HepG2 (cell line): ENCODE measurements around the gene ACSL6. TPM values are rescaled to one million over a fixed set of nuclear protein-coding genes. Genes with fewer than 3 reads are reported as not detected.

Experiments
- ATAC-seq: fragments of 200-7000 bp; cut with Tn5 transposase; 3 replicates; pipeline ENCODE4 v1.9.1; 2020; ENCODE audit warnings: mild to moderate bottlenecking, moderate library complexity
- BruUV-seq: library from RNA; stranded (reverse); fragments of 400-500 nt; replicated peaks from 2 replicates; lab custom pipeline; 2021; lab: Mats Ljungman, UMichigan
- CTCF ChIA-PET: fragments of 300-600 bp; formaldehyde crosslinking; extraction: SDS; loops from one replicate; lab custom pipeline; 2021; ENCODE audit warnings: low total read pairs, inconsistent platforms, low intra/inter-chr PET ratio; lab: Yijun Ruan, JAX
- POLR2A ChIA-PET: fragments of 350-600 bp; sonication (Branson Sonifier 250); formaldehyde crosslinking; loops from one replicate; lab custom pipeline; 2020; ENCODE audit warnings: antibody characterized with exemption, inconsistent platforms; lab: Yijun Ruan, JAX
- DNase-seq: peaks from one replicate; pipeline ENCODE4 v3.0.0-alpha.2; 2015; ENCODE audit warnings: low spot score
- FAIRE-seq: peaks from 3 replicates; lab custom pipeline; 2011; peaks lifted over from hg19 to GRCh38; lab: Jason Lieb, UNC
- H2AFZ ChIP-seq: one replicate; pipeline ENCODE4 v1.6.1; 2011; ENCODE audit warnings: low read length, inconsistent platforms
- H3K27ac ChIP-seq: fragments of 300-600 bp; 3 replicates; pipeline ENCODE4 v1.8.0; 2011; ENCODE audit warnings: mixed run types, mild to moderate bottlenecking, mixed read lengths, low read length, inconsistent platforms; ENCODE audit not compliant: insufficient read depth; ENCODE audit errors: extremely low read length
- H3K27me3 ChIP-seq, 2 experiments: fragments of 200-600 bp in 1 of 2; 2 replicates in 1 of 2; 3 replicates in 1 of 2; pipeline versions ENCODE4 v1.6.0 to v1.8.0; 2011; ENCODE audit warnings: low read length in 2 of 2, mild to moderate bottlenecking in 2 of 2, moderate library complexity in 2 of 2, inconsistent platforms in 1 of 2; ENCODE audit not compliant: insufficient read depth in 2 of 2, control insufficient read depth in 1 of 2
- H3K36me3 ChIP-seq, 2 experiments: fragments of 200-600 bp in 1 of 2; replicated peaks in 1 of 2; 2 replicates in 1 of 2; 3 replicates in 1 of 2; pipeline versions ENCODE4 v1.5.1 to v1.8.0; 2011; ENCODE audit warnings: low read length in 2 of 2, inconsistent platforms in 1 of 2; ENCODE audit not compliant: insufficient read depth in 2 of 2, control insufficient read depth in 1 of 2
- H3K4me1 ChIP-seq: 2 replicates; pipeline ENCODE4 v1.5.1; 2012; ENCODE audit warnings: low read length, inconsistent platforms; ENCODE audit not compliant: insufficient read depth
- H3K4me2 ChIP-seq: 2 replicates; pipeline ENCODE4 v1.6.0; 2011; ENCODE audit warnings: low read depth, low read length, inconsistent platforms
- H3K4me3 ChIP-seq, 3 experiments: fragments of 200-600 bp in 1 of 3; sonication (generic), shearing (Covaris generic) in 1 of 3; replicated peaks in 1 of 3; 2 replicates each; pipeline ENCODE4 v1.5.1; 2011 to 2016; ENCODE audit warnings: low read length in 3 of 3, inconsistent platforms in 2 of 3, low read depth in 2 of 3, mild to moderate bottlenecking in 2 of 3, control low read depth in 1 of 3, mixed read lengths in 1 of 3; ENCODE audit not compliant: insufficient read depth in 1 of 3
- H3K79me2 ChIP-seq: one replicate; pipeline ENCODE4 v1.6.1; 2011; ENCODE audit warnings: low read length, inconsistent platforms; ENCODE audit not compliant: insufficient read depth
- H3K9ac ChIP-seq: 2 replicates; pipeline ENCODE4 v1.6.0; 2011; ENCODE audit warnings: mild to moderate bottlenecking, low read depth, low read length, inconsistent platforms; ENCODE audit not compliant: insufficient read depth
- H3K9me3 ChIP-seq: 2 replicates; pipeline ENCODE4 v1.5.1; 2012; ENCODE audit warnings: mild to moderate bottlenecking, low read length
- H4K20me1 ChIP-seq: 2 replicates; pipeline ENCODE4 v1.6.0; 2011; ENCODE audit warnings: inconsistent platforms, mild to moderate bottlenecking, low read length, moderate library complexity; ENCODE audit not compliant: insufficient read depth
- ARNTL ChIP-seq: sonication (generic); formaldehyde crosslinking; IDR thresholded peaks from 2 replicates; pipeline ENCODE4 v1.4.0; 2020; ENCODE audit warnings: mild to moderate bottlenecking, missing genetic modification reagents
- NFYC ChIP-seq: IDR thresholded peaks from 2 replicates; pipeline ENCODE4 v1.6.1; 2016; ENCODE audit warnings: missing genetic modification reagents, missing compliant biosample characterization
- PHB2 ChIP-seq: fragments of 450-650 bp; IDR thresholded peaks from 2 replicates; pipeline ENCODE4 v1.6.1; 2018; ENCODE audit not compliant: partially characterized antibody
- ZNF564 ChIP-seq: sonication (generic); formaldehyde crosslinking; IDR thresholded peaks from 2 replicates; pipeline ENCODE4 v1.8.1; 2023; ENCODE audit warnings: mild to moderate bottlenecking, missing genetic modification reagents
- ZNF773 ChIP-seq: sonication (generic); formaldehyde crosslinking; IDR thresholded peaks from 2 replicates; pipeline ENCODE4 v1.4.0; 2020; ENCODE audit warnings: missing genetic modification reagents, borderline replicate concordance
- WGBS: methylation state at CpG from one replicate; pipeline ENCODE4 v1.1.6; 2017; ENCODE audit warnings: low lambda C conversion rate; 5-methylcytosine and 5-hydroxymethylcytosine counted together
- in situ Hi-C: cut with HindIII; loops from 2 replicates; pipeline ENCODE4 v1.10.0; 2017; ENCODE audit warnings: low pct_unique_long_range_greater_than_20kb; ENCODE audit not compliant: extremely low pct_ligation_motif_present
- intact Hi-C: fragments of 100-400 bp; cut with micrococcal nuclease; formaldehyde crosslinking; loops from one replicate; pipeline ENCODE4 v1.10.0; 2022; ENCODE audit not compliant: unreplicated experiment
- polyA plus RNA-seq, 8 experiments: library from polyadenylated mRNA; depleted of rRNA in 3 of 8; stranded (reverse) in 7 of 8; unstranded in 1 of 8; fragments of >200 nt; fragmentation: Illumina TruSeq in 4 of 8; extraction: Trizol in 4 of 8; gene quantifications; 2 replicates each; pipeline versions ENCODE4 v1.2.1 to v1.2.3, GENCODE V29; 2011 to 2016; ENCODE audit warnings: low read depth in 4 of 8, missing spikeins in 1 of 8, mixed read lengths in 1 of 8; ENCODE audit not compliant: insufficient read depth in 1 of 8
- total RNA-seq, 5 experiments: library from RNA; depleted of rRNA; stranded (reverse); fragments of >200 nt; fragmentation: Illumina TruSeq; extraction: Trizol; gene quantifications; 2 replicates each; pipeline ENCODE4 v1.2.3, GENCODE V29; 2016; ENCODE audit warnings: low read depth in 1 of 5
- TF ChIP-seq, protein P1 (sequence below): sonication (generic); formaldehyde crosslinking; IDR thresholded peaks from one replicate; pipeline ENCODE4 v1.5.1; 2020; ENCODE audit warnings: mild to moderate bottlenecking, missing genetic modification reagents; ENCODE audit errors: not compliant biosample characterization
- TF ChIP-seq, protein P2 (sequence below): sonication (generic); formaldehyde crosslinking; IDR thresholded peaks from 2 replicates; pipeline ENCODE4 v1.5.1; 2020; ENCODE audit warnings: mild to moderate bottlenecking, missing genetic modification reagents, borderline replicate concordance

The ACSL6 gene
- total and polyA plus RNA-seq, 2 of the 13 experiments (the other 11 are each of a cell fraction or from before 2014, with no cell fraction given) = 3.7 to 3.8 TPM

DNA sequence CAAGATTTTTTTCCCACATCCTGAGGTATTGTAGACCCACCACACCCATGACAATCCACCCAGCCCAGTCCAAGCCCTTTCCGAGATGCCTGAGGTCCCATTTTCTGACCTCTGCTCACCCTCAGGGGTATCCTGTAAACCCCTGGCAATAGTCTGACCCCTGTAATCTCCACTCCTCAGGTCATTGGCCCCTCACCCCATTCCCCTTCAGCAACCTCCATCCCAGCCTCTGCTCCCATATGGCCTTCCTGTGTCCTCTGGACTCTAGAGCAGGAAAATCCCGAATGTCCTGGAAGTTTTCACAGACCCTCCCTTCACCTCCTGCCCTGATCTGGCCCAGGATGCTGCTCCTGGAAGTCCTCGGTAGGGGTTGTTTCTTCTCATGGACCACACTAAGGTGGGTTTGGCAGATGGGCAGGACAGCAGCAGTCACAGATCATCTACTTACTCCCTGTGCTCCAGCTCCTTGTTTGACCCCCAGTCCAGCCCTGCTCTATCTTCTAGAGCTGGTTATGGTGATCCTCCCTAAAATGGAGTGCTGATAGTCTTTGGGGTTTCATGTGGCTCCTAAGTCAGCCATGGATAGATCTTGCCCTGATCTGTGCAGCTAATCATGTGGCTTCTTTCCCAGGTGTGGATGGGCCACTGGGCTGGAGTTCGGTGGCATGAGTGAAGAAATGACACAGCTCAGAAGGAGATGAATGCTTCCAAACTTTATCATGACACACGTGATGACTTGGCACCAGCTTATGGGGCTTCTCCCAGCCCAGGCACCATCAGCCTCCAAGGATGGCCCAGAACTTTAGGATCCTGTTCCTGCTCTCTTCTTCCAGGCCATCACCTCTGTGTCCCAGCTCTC, 12.0 kb upstream of the ACSL6 start:
- BruUV-seq = no TSS peak
- in situ Hi-C loops (loop anchor here (25.0 kb wide), 1 partner anchor 586 kb away; no protein-coding TSS in a partner anchor), intact Hi-C loops (no loop called here)
- FAIRE-seq (no peak), DNase-seq (no peak), ATAC-seq (no peak)
- Histone ChIP-seq H2AFZ (no peak overlapping the region), H3K4me3 (no peak overlapping the region), H4K20me1 (no peaks in the 10 kb centered on the region), H3K4me1 (no peaks in the 10 kb centered on the region), H3K27me3 (peaks cover 0 to 11% of the 10 kb centered on the region in 2 experiments; a peak in 4 of 5 replicates), H3K36me3 (no peaks in the 10 kb centered on the region), H3K4me2 (no peak overlapping the region), H3K9me3 (no peaks in the 10 kb centered on the region), H3K27ac (no peak overlapping the region), H3K79me2 (no peaks in the 10 kb centered on the region), H3K9ac (no peak overlapping the region)
- POLR2A ChIA-PET = no interaction called here
- CTCF ChIA-PET = no interaction called here
- WGBS = 27% methylated on average over 4 of the region's 5 CpGs
- TF ChIP-seq, protein P1, sequence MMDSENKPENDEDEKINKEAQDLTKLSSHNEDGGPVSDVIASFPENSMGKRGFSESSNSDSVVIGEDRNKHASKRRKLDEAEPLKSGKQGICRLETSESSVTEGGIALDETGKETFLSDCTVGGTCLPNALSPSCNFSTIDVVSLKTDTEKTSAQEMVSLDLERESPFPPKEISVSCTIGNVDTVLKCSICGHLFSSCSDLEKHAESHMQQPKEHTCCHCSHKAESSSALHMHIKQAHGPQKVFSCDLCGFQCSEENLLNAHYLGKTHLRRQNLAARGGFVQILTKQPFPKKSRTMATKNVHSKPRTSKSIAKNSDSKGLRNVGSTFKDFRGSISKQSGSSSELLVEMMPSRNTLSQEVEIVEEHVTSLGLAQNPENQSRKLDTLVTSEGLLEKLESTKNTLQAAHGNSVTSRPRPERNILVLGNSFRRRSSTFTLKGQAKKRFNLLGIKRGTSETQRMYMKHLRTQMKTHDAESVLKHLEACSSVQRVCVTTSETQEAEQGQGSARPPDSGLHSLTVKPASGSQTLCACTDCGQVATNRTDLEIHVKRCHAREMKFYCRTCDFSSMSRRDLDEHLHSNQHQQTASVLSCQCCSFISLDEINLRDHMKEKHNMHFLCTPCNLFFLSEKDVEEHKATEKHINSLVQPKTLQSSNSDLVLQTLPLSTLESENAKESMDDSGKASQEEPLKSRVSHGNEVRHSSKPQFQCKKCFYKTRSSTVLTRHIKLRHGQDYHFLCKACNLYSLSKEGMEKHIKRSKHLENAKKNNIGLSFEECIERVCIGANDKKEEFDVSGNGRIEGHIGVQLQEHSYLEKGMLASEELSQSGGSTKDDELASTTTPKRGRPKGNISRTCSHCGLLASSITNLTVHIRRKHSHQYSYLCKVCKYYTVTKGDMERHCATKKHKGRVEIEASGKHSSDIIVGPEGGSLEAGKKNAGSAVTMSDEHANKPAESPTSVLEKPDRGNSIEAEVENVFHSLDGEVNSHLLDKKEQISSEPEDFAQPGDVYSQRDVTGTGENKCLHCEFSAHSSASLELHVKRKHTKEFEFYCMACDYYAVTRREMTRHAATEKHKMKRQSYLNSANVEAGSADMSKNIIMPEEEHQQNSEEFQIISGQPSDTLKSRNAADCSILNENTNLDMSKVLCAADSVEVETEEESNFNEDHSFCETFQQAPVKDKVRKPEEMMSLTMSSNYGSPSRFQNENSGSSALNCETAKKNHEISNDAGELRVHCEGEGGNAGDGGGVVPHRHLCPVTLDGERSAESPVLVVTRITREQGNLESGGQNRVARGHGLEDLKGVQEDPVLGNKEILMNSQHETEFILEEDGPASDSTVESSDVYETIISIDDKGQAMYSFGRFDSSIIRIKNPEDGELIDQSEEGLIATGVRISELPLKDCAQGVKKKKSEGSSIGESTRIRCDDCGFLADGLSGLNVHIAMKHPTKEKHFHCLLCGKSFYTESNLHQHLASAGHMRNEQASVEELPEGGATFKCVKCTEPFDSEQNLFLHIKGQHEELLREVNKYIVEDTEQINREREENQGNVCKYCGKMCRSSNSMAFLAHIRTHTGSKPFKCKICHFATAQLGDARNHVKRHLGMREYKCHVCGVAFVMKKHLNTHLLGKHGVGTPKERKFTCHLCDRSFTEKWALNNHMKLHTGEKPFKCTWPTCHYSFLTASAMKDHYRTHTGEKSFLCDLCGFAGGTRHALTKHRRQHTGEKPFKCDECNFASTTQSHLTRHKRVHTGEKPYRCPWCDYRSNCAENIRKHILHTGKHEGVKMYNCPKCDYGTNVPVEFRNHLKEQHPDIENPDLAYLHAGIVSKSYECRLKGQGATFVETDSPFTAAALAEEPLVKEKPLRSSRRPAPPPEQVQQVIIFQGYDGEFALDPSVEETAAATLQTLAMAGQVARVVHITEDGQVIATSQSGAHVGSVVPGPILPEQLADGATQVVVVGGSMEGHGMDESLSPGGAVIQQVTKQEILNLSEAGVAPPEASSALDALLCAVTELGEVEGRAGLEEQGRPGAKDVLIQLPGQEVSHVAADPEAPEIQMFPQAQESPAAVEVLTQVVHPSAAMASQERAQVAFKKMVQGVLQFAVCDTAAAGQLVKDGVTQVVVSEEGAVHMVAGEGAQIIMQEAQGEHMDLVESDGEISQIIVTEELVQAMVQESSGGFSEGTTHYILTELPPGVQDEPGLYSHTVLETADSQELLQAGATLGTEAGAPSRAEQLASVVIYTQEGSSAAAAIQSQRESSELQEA (CRISPR knock-in tag) = no peak
- TF ChIP-seq, protein P2, sequence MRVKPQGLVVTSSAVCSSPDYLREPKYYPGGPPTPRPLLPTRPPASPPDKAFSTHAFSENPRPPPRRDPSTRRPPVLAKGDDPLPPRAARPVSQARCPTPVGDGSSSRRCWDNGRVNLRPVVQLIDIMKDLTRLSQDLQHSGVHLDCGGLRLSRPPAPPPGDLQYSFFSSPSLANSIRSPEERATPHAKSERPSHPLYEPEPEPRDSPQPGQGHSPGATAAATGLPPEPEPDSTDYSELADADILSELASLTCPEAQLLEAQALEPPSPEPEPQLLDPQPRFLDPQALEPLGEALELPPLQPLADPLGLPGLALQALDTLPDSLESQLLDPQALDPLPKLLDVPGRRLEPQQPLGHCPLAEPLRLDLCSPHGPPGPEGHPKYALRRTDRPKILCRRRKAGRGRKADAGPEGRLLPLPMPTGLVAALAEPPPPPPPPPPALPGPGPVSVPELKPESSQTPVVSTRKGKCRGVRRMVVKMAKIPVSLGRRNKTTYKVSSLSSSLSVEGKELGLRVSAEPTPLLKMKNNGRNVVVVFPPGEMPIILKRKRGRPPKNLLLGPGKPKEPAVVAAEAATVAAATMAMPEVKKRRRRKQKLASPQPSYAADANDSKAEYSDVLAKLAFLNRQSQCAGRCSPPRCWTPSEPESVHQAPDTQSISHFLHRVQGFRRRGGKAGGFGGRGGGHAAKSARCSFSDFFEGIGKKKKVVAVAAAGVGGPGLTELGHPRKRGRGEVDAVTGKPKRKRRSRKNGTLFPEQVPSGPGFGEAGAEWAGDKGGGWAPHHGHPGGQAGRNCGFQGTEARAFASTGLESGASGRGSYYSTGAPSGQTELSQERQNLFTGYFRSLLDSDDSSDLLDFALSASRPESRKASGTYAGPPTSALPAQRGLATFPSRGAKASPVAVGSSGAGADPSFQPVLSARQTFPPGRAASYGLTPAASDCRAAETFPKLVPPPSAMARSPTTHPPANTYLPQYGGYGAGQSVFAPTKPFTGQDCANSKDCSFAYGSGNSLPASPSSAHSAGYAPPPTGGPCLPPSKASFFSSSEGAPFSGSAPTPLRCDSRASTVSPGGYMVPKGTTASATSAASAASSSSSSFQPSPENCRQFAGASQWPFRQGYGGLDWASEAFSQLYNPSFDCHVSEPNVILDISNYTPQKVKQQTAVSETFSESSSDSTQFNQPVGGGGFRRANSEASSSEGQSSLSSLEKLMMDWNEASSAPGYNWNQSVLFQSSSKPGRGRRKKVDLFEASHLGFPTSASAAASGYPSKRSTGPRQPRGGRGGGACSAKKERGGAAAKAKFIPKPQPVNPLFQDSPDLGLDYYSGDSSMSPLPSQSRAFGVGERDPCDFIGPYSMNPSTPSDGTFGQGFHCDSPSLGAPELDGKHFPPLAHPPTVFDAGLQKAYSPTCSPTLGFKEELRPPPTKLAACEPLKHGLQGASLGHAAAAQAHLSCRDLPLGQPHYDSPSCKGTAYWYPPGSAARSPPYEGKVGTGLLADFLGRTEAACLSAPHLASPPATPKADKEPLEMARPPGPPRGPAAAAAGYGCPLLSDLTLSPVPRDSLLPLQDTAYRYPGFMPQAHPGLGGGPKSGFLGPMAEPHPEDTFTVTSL = no peak
- TF ChIP-seq ZNF564 (CRISPR knock-in tag) = no peak
- no peak for TF ChIP-seq ZNF773
- no peak for TF ChIP-seq PHB2
- TF ChIP-seq ARNTL (CRISPR knock-in tag) = no peak
- no peak for TF ChIP-seq NFYC (CRISPR knock-in tag)
